Hindlimb muscle (tissue), 1 donor: ENCODE results near the gene CRY2. TPM values are rescaled to one million over a fixed set of nuclear protein-coding genes. Genes with fewer than 3 reads are reported as not detected.

Experiments
- DNase-seq: peaks from one replicate; pipeline ENCODE4 v3.0.0-alpha.2; 2013
- polyA plus RNA-seq: library from polyadenylated mRNA; unstranded; fragments of 120-200 nt; gene quantifications from one replicate; pipeline ENCODE4 v1.2.1, GENCODE V29; 2013; ENCODE audit not compliant: insufficient read length

CRY2 gene
- polyA plus RNA-seq, 1 donor: 30.7 TPM

GRCh38 chr11:45848654-45849081 lies 1.4 kb downstream of the CRY2 start:
- DNase-seq: no peak

DNA sequence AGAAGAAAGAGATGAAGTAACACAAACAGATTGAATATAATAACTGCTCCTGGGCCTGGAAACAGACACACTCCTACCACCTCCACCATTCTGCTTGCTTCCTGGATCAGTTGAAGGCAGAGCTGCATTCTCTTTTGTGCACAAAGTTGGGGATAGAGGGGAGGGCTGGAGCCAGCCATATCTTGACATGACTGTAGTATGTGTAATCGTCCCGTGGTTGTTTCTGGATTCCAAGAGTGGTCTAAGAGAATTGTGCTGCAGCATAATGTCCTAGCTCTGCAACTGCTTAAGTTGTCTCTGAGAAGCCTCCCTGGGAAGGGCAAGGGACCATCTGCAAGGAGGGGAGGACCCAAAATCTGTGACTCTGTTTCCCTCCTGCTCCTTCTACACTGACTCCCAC lies 3.2 kb downstream of the CRY2 start:
- no peak for DNase-seq

DNA sequence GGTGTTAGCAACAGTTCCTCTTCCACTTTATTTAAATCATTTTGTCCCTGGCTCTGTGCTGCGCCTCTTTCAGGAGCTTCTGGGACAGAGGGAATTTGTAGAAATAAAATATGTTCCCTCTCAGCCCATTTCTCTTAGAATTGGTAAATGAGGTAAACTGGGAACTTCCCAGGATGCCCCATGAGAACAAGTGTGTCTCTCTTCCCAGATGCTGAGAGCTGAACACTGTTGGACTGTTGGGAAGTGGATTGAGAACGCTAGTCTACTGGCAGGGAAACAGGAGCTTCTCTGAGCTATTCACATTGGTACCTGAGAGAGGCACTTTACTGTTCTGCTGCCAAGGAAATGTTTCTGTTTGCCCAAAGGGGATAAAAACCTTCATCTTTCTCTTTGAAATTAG lies 4.0 kb downstream of the CRY2 start:
- DNase-seq: no peak

DNA sequence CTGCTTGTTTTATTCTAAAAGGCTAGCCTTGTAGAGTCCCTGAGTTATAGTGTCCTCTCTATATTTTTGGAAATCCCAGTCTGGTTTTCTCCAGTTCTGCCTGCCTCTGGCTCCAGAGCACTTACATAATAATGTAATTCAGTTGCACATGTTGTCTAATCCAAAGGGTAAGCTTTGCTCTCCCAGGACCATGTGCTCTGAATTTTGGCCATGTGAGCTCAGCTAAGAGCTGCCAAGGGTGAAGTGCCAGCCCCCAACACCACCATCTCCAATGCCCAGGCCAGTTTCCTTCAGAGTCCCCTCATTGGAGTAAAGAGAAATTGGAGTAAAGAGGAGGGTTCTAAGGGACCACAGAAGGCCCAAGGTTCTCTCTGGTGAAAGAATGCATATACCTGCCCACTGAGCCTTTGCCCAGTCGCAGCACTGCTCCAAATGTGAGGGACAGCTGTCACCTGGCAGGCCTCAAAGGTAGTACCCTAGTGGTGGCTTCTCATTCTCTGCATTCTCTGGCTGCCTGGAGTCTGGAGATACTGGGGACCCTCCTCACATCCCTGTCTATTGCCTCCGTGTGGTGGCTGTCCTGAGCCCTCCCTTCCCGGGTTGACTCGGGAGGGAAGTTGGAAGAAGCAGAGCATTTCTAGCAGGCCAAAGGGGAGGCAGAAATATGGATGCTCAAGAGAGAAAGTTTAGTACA lies 4.9 kb downstream of the CRY2 start:
- DNase-seq: no peak

DNA sequence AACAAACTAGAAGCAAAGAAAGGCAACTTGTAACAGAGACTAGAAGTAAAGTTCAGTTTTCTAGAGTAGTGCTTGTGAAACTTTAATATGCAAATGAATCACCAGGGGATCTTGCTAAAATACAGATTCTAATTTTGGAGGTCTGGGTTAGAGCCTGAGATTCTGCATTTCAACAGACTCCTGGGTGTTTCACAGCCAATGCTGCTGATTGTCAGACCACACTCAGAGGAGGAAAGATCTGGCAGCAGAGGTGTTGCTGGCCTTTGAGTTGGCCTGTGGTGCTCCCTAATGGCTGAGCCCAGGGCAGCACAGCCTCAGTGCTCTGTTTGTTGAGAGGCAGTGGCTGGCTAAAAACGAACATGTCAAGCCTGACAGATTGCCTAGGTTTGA lies 5.4 kb downstream of the CRY2 start:
- DNase-seq: no peak

- no peak for DNase-seq
Observed at GRCh38 chr11:45853332-45854219, 6.3 kb downstream of the CRY2 start.

GRCh38 chr11:45855308-45855707 lies 8.0 kb downstream of the CRY2 start:
- no peak for DNase-seq

- peak; percentile 90 for DNase-seq
Observed at GRCh38 chr11:45856044-45856468, 8.8 kb downstream of the CRY2 start.

DNA sequence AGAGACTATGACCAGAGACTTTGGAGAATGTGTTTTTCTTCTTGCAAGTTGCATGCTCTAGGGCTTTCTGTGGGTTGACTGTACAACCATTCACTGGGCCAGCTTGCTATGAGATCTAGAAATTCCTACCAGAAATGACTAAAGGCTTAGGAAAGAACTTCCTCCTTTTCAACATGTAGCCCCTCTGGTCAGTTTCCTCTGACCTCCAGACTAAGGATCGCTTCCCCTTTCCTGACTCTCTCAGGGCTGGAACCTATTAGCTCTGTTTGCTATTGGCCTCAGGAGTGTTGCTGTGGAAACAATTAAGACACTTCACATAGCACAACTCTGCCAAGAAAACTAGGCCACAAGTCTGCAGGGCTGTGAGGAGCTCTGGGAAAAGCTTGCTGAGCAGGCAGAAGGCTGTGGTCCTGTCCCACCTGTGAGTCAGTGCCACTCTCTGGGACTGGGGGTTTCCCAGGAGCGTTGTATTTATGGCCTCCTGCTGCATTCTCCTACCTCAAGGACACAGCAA lies 10.7 kb downstream of the CRY2 start:
- DNase-seq: peak; percentile 84

- DNase-seq: no peak
Observed at GRCh38 chr11:45858751-45859398, 11.6 kb downstream of the CRY2 start.

- DNase-seq: peak; percentile 91
Observed at GRCh38 chr11:45859661-45860140, 12.4 kb downstream of the CRY2 start.

GRCh38 chr11:45860348-45860747 lies 13.1 kb downstream of the CRY2 start:
- DNase-seq: no peak

DNA sequence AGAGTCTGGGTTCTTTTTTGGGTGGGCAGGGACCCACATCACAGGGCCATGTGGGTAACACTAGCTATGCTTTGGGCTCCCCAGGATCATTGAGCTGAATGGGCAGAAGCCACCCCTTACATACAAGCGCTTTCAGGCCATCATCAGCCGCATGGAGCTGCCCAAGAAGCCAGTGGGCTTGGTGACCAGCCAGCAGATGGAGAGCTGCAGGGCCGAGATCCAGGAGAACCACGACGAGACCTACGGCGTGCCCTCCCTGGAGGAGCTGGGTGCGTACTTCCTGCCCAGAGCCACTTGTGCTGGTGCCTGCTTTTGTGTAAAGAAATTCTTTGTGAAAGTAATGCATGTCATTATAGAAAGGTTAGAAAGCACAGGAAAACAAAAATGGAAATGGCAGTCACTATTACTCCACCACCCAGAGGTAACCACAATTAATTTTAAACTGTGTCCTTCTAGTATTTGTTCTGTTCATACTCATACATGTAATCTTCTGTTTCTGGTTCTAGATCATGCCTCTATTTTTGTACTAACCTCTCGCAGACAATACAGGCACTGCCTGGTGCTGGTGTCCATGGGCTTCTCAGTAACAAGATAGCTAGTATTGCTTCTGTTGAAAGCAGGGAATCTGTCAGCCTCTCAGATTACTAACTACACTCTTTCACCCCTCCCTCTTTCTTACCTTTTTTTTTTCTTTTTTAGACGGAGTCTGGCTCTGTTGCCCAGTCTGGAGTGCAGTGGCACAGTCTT lies 13.7 kb downstream of the CRY2 start:
- no peak for DNase-seq

DNA sequence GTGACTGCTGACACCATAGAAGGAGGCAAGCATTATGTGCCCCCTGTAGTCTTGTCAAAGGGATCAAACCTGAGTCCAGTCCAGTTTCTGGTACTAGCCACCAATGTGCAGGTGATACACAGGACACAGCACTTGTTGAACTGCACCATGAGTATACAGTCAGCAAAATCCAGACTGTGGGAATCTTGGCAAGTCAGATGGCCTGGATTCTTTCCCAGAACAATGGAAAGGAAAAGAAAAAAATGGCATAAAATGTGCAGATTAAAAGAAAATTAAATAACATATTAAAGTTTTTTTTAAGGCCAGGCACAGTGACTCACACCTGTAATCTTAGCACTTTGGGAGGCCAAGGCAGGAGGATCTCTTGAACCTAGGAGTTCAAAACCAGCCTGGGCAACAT lies 16.8 kb downstream of the CRY2 start:
- DNase-seq: peak; percentile 59

DNA sequence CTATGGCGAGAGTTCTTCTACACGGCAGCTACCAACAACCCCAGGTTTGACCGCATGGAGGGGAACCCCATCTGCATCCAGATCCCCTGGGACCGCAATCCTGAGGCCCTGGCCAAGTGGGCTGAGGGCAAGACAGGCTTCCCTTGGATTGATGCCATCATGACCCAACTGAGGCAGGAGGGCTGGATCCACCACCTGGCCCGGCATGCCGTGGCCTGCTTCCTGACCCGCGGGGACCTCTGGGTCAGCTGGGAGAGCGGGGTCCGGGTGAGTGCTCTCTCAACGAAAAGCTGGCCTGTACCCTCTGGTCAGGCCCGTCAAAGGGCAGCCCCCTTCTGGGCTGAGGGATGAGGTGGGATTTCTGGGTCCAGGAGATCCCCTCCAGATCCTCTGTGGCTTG lies 22.3 kb downstream of the CRY2 start:
- DNase-seq: no peak

DNA sequence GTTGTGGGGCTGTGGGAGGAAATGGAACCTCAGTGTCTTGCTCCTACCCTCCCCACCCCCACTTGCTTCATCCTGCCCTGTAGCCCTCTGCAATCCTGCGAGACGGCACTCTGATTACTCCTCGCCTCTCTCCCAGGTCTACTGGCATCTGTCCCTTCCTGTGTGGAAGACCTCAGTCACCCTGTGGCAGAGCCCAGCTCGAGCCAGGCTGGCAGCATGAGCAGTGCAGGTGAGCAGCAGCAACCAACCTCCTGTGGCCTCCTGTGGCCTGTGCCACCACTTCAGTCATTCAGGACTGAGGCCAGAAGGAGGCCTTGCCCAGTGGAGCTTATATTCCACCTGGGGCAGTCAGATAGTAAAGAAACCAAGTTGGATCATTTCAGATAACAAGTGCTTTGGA lies 23.4 kb downstream of the CRY2 start:
- DNase-seq: no peak

GRCh38 chr11:45871638-45872037 lies 24.4 kb downstream of the CRY2 start:
- no peak for DNase-seq

GRCh38 chr11:45872651-45873356 lies 25.5 kb downstream of the CRY2 start:
- no peak for DNase-seq

DNA sequence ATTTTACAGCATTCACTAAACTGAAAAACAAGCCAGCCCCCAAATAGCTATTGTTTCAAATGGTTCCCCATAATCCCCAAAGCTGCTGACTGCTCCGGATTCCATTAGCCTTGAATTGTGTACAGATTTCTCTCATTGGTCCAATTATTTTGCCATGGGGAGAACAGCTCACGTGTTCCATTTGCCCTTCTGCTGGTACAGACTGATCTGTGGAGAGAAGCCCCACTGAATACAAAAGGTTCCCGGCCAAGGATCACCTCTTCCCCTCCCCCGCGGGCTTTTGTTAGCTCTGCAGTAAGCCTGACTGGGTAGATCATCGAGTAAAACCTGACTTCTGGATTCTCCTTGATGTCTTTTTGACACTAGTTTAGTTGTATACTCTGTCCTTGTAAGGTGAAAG lies 29.1 kb downstream of the CRY2 start:
- DNase-seq: no peak

- DNase-seq: no peak
Observed at GRCh38 chr11:45877221-45877620, 29.9 kb downstream of the CRY2 start.

DNA sequence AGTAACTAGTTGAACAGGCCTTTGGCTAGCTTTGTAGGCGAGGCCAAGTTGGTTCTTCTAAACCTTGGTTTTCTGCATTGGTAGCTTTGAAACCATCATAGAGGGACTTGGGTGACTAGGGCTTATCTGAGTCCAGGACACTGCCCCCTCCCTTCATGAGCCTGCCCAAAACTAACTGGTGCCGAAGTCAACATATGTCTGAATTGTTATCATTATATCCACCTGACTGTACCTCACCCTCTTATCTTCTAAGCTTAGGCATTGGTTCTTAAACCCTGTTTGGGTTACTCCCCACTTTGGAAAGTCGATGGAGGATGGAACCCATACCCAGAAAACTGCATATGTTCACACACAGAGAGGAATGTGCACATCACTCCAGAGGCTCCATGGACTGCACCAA lies 30.6 kb downstream of the CRY2 start:
- no peak for DNase-seq
